ENCODE data around the gene SH3GL1.

GRCh38 chr19:4362101-4362828 lies 38.1 kb downstream of the SH3GL1 start:
- TF ChIP-seq GTF2E2 (tag; IDR thresholded peaks at IDR 0.05) (no peak), ZNF12 (CRISPR knock-in tag; IDR thresholded peaks at IDR 0.05) (no peak), TEAD1 (CRISPR knock-in tag; IDR thresholded peaks at IDR 0.05) (no peak), REST (IDR thresholded peaks at IDR 0.05; ENCODE audit: borderline replicate concordance) (no peak), REST (CRISPR knock-in tag; IDR thresholded peaks at IDR 0.05; ENCODE audit: low read depth) (no peak), CTCF (IDR thresholded peaks at IDR 0.05 in 2 of 3, conservative IDR thresholded peaks at IDR 0.05 in 1 of 3; ENCODE audit: insufficient read depth in 2 of 3, low read depth in 1 of 3, low read length in 3 of 3) (no peak), JUNB (CRISPR knock-in tag; conservative IDR thresholded peaks at IDR 0.05) (no peak), MAX (CRISPR knock-in tag; IDR thresholded peaks at IDR 0.05) (no peak)

All from K562 (cell line).